VCaP (cell line): Measurements from ENCODE around the gene HSPA8.

Source experiments
- H3K27ac ChIP-seq: fragments of 450-650 bp; 2 replicates; pipeline ENCODE4 v1.5.1; 2017
- CTCF ChIP-seq: fragments of 450-650 bp; conservative IDR thresholded peaks from 2 replicates; pipeline ENCODE4 v1.5.1; 2017; ENCODE audit warnings: mild to moderate bottlenecking, moderate library complexity

HSPA8 gene

GRCh38 chr11:123035831-123036230 is 26.1 kb downstream of the HSPA8 start:
- no peak for TF ChIP-seq CTCF
- H3K27ac ChIP-seq: no peak overlapping the region

GRCh38 chr11:123034597-123034996 is 27.3 kb downstream of the HSPA8 start:
- no peak overlapping the region for H3K27ac ChIP-seq
- TF ChIP-seq CTCF: no peak

- H3K27ac ChIP-seq: no peak overlapping the region
- no peak for TF ChIP-seq CTCF
Measured at GRCh38 chr11:123033895-123034294, 28.0 kb downstream of the HSPA8 start.

GRCh38 chr11:123030517-123030916 is 31.4 kb downstream of the HSPA8 start:
- TF ChIP-seq CTCF: no peak
- H3K27ac ChIP-seq: no peak overlapping the region

GRCh38 chr11:123020968-123021367 is 41.0 kb downstream of the HSPA8 start:
- no peak overlapping the region for H3K27ac ChIP-seq
- peak; percentile 77 for TF ChIP-seq CTCF

GRCh38 chr11:123018702-123019101 is 43.2 kb downstream of the HSPA8 start:
- no peak overlapping the region for H3K27ac ChIP-seq
- TF ChIP-seq CTCF: no peak

- TF ChIP-seq CTCF: no peak
- no peak overlapping the region for H3K27ac ChIP-seq
Measured at GRCh38 chr11:123011510-123011909, 50.4 kb downstream of the HSPA8 start.
